H1 (cell line): ENCODE data around the gene SERGEF. TPM values are rescaled to one million over a fixed set of nuclear protein-coding genes. Genes with fewer than 3 reads are reported as not detected.

ENCODE experiments used
- CBX8 ChIP-seq: fragments of 300-800, 300-1000 bp; sonication (generic); IDR thresholded peaks from 2 replicates; pipeline ENCODE4 v1.7.1; 2016; ENCODE audit warnings: low read depth, low read length, borderline replicate concordance
- CHD2 ChIP-seq: IDR thresholded peaks from 2 replicates; pipeline ENCODE4 v1.6.1; 2012; ENCODE audit warnings: low read length, improper control_type of control experiment
- MAFK ChIP-seq: IDR thresholded peaks from 2 replicates; pipeline ENCODE4 v1.6.1; 2012; ENCODE audit warnings: low read depth, mild to moderate bottlenecking, improper control_type of control experiment, low read length
- SAP30 ChIP-seq: fragments of 300-600 bp; sonication (generic); IDR thresholded peaks from 2 replicates; pipeline ENCODE4 v1.7.1; 2012; ENCODE audit warnings: low read length, moderate library complexity, mild to moderate bottlenecking, inconsistent platforms; ENCODE audit not compliant: insufficient read depth, insufficient replicate concordance
- SUZ12 ChIP-seq: fragments of 200-600 bp; sonication (generic); IDR thresholded peaks from 2 replicates; pipeline ENCODE4 v1.6.1; 2012; ENCODE audit warnings: mild to moderate bottlenecking, inconsistent platforms, low read length, moderate library complexity, mixed read lengths
- TEAD4 ChIP-seq: IDR thresholded peaks from 2 replicates; pipeline ENCODE4 v1.6.1; 2012; ENCODE audit warnings: low read depth, low read length, inconsistent platforms, mixed read lengths
- polyA plus RNA-seq, 7 experiments: library from polyadenylated mRNA; depleted of rRNA in 3 of 7; stranded (reverse) in 5 of 7; unstranded in 2 of 7; fragments of >200 nt in 5 of 7; fragments of 200-250 nt in 2 of 7; gene quantifications; 1 replicate in 5 of 7; 2 replicates in 1 of 7; 4 replicates in 1 of 7; pipeline versions ENCODE4 v1.2.1 to v1.2.3, GENCODE V29; 2011 to 2013; ENCODE audit warnings: missing spikeins in 2 of 7, mixed read lengths in 2 of 7
- total RNA-seq: library from RNA; stranded (reverse); fragmentation: NEBNext Ultra II Directional; extraction: Animal tissue kit (Norgen Biotek cat#: 25700); gene quantifications from 2 replicates; pipeline ENCODE4 v1.2.1, GENCODE V29; 2021
- TF ChIP-seq, protein P1 (sequence below): fragments of 300-600 bp; sonication (generic); IDR thresholded peaks from 2 replicates; pipeline ENCODE4 v1.7.1; 2012; ENCODE audit warnings: low read length, moderate library complexity, mild to moderate bottlenecking, inconsistent platforms; ENCODE audit not compliant: insufficient replicate concordance
- TF ChIP-seq, protein P2 (sequence below): IDR thresholded peaks from 2 replicates; pipeline ENCODE4 v1.6.1; 2011; ENCODE audit warnings: low read length, improper control_type of control experiment

Gene SERGEF
- total and polyA plus RNA-seq, 2 of the 8 experiments (the other 6 are each of a cell fraction or from before 2014, with no cell fraction given): 16.6 to 28.8 TPM

DNA sequence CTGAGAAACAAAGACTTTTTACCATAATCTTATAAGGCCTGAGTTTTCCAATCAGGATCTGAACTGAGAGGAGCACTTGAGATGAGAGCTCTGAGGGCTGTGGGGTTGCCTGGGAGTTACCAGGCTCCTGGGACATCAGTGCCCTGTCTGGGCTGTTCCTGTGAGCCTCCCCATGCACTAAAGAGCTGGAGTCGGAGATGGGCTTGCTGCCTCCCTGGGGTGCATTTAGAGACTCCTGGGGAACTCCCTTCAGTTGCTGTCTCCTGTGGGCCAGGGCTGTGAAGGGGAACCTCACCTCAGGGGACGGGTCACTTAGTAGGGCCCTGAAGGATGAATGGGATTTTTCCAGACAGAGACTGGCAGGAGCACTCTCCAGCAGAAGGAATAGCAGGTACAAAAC is 244.9 kb downstream of the SERGEF start (continued):
- TF ChIP-seq, protein P1, sequence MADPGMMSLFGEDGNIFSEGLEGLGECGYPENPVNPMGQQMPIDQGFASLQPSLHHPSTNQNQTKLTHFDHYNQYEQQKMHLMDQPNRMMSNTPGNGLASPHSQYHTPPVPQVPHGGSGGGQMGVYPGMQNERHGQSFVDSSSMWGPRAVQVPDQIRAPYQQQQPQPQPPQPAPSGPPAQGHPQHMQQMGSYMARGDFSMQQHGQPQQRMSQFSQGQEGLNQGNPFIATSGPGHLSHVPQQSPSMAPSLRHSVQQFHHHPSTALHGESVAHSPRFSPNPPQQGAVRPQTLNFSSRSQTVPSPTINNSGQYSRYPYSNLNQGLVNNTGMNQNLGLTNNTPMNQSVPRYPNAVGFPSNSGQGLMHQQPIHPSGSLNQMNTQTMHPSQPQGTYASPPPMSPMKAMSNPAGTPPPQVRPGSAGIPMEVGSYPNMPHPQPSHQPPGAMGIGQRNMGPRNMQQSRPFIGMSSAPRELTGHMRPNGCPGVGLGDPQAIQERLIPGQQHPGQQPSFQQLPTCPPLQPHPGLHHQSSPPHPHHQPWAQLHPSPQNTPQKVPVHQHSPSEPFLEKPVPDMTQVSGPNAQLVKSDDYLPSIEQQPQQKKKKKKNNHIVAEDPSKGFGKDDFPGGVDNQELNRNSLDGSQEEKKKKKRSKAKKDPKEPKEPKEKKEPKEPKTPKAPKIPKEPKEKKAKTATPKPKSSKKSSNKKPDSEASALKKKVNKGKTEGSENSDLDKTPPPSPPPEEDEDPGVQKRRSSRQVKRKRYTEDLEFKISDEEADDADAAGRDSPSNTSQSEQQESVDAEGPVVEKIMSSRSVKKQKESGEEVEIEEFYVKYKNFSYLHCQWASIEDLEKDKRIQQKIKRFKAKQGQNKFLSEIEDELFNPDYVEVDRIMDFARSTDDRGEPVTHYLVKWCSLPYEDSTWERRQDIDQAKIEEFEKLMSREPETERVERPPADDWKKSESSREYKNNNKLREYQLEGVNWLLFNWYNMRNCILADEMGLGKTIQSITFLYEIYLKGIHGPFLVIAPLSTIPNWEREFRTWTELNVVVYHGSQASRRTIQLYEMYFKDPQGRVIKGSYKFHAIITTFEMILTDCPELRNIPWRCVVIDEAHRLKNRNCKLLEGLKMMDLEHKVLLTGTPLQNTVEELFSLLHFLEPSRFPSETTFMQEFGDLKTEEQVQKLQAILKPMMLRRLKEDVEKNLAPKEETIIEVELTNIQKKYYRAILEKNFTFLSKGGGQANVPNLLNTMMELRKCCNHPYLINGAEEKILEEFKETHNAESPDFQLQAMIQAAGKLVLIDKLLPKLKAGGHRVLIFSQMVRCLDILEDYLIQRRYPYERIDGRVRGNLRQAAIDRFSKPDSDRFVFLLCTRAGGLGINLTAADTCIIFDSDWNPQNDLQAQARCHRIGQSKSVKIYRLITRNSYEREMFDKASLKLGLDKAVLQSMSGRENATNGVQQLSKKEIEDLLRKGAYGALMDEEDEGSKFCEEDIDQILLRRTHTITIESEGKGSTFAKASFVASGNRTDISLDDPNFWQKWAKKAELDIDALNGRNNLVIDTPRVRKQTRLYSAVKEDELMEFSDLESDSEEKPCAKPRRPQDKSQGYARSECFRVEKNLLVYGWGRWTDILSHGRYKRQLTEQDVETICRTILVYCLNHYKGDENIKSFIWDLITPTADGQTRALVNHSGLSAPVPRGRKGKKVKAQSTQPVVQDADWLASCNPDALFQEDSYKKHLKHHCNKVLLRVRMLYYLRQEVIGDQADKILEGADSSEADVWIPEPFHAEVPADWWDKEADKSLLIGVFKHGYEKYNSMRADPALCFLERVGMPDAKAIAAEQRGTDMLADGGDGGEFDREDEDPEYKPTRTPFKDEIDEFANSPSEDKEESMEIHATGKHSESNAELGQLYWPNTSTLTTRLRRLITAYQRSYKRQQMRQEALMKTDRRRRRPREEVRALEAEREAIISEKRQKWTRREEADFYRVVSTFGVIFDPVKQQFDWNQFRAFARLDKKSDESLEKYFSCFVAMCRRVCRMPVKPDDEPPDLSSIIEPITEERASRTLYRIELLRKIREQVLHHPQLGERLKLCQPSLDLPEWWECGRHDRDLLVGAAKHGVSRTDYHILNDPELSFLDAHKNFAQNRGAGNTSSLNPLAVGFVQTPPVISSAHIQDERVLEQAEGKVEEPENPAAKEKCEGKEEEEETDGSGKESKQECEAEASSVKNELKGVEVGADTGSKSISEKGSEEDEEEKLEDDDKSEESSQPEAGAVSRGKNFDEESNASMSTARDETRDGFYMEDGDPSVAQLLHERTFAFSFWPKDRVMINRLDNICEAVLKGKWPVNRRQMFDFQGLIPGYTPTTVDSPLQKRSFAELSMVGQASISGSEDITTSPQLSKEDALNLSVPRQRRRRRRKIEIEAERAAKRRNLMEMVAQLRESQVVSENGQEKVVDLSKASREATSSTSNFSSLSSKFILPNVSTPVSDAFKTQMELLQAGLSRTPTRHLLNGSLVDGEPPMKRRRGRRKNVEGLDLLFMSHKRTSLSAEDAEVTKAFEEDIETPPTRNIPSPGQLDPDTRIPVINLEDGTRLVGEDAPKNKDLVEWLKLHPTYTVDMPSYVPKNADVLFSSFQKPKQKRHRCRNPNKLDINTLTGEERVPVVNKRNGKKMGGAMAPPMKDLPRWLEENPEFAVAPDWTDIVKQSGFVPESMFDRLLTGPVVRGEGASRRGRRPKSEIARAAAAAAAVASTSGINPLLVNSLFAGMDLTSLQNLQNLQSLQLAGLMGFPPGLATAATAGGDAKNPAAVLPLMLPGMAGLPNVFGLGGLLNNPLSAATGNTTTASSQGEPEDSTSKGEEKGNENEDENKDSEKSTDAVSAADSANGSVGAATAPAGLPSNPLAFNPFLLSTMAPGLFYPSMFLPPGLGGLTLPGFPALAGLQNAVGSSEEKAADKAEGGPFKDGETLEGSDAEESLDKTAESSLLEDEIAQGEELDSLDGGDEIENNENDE: no peak
- TF ChIP-seq, protein P2, sequence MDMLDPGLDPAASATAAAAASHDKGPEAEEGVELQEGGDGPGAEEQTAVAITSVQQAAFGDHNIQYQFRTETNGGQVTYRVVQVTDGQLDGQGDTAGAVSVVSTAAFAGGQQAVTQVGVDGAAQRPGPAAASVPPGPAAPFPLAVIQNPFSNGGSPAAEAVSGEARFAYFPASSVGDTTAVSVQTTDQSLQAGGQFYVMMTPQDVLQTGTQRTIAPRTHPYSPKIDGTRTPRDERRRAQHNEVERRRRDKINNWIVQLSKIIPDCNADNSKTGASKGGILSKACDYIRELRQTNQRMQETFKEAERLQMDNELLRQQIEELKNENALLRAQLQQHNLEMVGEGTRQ: no peak
- TF ChIP-seq MAFK (no peak), SUZ12 (no peak), CBX8 (no peak), TEAD4 (no peak), SAP30 (no peak), CHD2 (no peak)
- TF ChIP-seq, all 59 proteins: peak for 0
